ENCODE results near the gene TFF1.

The TFF1 gene

GRCh38 chr21:42361286-42361685, 5.0 kb downstream of the TFF1 start:
- no peak for DNase-seq (ENCODE audit: low spot score)

- no peak for DNase-seq (ENCODE audit: low spot score)
Observed at GRCh38 chr21:42360317-42360716, 6.0 kb downstream of the TFF1 start.

DNA sequence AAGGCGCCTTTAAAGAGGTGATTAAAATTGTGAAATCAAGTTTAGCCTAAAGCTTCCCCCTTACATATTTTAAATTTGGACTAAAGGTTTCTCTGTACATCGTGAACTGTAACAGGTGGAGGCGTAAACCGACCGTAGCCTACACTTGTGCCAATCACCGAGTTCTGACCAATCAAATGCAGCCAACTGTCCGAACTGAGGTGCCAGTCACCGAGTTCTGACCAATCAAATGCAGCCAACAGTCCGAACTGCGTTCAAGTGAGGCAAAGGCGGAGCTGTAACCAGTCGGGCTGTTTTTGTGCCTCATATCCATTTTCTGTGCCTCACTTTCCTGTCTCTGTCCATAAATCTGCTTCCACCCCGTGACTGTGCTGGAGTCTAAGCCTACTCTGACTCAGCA, 7.4 kb downstream of the TFF1 start:
- DNase-seq (ENCODE audit: low spot score), result no peak

GRCh38 chr21:42358261-42358660, 8.1 kb downstream of the TFF1 start:
- DNase-seq (ENCODE audit: low spot score), result no peak

GRCh38 chr21:42357307-42357706, 9.0 kb downstream of the TFF1 start:
- DNase-seq (ENCODE audit: low spot score), result no peak

DNA sequence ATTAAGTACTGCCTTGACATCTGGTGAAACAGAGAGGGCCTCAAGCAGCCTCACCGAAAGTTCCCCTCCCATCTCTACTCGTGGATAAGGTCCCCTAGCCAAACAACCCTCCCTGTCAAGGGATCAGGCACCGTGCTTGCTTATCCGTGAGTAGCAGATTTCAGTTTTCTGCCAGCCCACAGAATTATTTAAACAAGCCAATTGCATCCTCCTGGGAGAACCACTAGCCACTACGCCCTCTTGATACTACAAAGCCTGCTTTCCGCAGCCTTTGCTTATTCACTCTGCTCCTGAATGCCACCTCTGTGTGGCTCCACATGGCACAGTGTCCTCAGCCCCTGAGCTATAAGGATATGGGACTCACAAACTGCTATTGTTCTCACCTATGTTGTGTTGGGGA, 9.7 kb downstream of the TFF1 start:
- no peak for DNase-seq (ENCODE audit: low spot score)

GRCh38 chr21:42356046-42356445, 10.3 kb downstream of the TFF1 start:
- DNase-seq (ENCODE audit: low spot score), result no peak

GRCh38 chr21:42353623-42354022, 12.7 kb downstream of the TFF1 start:
- DNase-seq (ENCODE audit: low spot score), result no peak

GRCh38 chr21:42352441-42353095, 13.8 kb downstream of the TFF1 start:
- no peak for DNase-seq (ENCODE audit: low spot score)

GRCh38 chr21:42351626-42352440, 14.5 kb downstream of the TFF1 start:
- no peak for DNase-seq (ENCODE audit: low spot score)

DNA sequence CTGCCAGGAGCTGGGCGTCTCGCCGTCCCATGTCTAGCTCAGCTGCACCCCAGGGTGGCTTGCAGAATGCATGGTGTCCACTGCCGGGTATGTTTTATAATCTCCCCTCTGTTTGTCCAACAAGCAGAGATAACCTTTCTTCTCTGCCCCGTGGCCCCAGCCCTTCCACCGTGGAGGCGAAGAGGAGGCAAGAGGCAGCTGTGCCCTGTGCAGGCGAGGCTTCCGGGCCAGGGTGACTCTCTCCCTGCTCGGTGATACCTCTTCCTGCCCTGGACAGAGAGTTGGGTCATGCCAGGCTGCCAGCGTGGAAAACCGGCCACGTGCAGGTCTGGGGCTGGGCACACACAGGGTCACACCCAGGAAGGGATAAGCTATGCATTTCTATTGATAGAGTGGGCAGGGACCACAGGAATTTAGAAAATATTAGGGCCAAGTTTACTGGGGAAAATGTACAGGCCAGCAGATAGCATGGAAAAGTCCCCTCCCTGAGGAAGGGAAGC, 15.4 kb downstream of the TFF1 start, which contains the start of gene TFF2:
Gene TFF2, minus strand, starts transcription at position 68 of the 500 bp plus-strand sequence. Its CDS starts 37 bp downstream, at position 31.
- DNase-seq (ENCODE audit: low spot score), result no peak

DNA sequence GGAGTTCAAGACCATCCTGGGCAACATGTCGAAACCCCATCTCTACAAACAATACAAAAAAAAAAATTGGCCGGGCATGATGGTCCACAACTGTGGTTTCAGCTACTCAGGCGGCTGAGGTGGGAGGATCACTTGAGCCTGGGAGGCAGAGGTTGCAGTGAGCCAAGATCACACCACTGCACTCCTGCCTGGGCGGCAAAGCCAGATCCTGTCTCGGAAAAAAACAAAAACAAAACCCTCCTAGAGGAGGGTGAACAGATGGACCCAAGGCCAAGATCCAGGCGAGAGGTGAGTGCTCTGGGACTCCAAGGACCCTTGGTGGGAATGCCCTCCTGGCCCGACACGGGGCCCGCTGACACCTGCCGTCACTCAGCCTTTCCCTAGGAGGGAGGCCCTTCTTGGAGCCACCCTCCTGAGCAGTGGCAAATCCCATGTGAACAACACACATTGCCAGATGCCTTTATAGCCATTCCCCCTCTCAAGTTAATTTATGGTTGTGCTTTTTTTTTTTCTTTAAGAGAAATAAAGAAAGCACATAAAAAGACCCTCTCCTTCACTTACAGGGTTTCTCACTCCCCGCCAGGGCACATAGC, 15.9 kb downstream of the TFF1 start:
- no peak for DNase-seq (ENCODE audit: low spot score)

DNA sequence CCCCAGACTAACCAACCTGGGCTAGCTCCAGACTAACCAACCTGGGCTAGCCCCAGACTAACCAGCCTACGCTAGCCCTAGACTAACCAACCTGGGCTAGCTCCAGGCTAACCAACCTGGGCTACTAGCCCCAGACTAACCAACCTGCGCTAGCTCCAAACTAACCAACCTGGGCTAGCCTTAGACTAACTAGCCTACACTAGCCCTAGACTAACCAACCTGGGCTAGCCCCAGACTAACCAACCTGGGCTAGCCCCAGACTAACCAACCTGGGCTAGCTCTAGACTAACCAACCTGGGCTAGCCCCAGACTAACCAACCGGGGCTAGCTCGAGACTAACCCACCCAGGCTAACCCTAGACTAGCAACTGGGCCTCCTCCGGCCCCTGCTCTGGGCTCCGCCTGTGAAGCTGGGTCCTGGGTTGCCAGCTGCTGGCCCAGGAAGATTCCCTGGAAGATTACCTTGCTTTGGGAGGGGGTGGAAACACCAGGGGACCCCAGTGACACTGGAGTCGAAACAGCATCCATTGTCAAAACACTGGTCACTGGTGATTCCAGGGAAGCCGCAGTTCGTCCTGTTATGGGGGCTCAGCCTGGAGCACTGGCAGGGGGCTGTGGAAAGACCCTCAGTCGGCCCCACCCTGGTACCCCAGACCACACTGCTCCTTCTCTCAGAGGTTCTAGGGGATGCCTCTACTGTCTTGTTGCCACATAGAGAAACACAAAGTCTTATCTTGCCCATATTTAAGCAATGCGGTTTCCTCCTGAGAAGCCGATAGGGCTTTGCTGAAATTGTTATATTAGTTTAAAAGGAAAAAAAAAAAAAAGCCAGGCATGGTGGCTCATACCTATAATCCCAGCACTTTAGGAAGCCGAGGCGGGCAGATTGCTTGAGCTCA, 16.7 kb downstream of the TFF1 start:
- DNase-seq (ENCODE audit: low spot score), result no peak

DNA sequence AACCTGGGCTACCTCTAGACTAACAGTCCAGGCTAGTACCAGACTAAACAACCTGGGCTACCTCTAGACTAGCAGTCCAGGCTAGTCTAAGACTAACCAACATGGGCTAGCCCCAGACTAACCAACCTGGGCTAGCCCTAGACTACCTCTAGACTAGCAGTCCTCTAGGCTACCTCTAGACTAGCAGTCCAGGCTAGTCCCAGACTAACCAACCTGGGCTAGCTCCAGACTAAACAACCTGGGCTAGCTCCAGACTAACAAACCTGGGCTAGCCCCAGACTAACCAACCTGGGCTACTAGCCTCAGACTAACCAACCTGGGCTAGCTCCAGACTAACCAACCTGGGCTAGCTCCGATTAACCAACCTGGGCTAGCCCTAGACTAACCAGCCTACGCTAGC, 17.6 kb downstream of the TFF1 start:
- no peak for DNase-seq (ENCODE audit: low spot score)

DNA sequence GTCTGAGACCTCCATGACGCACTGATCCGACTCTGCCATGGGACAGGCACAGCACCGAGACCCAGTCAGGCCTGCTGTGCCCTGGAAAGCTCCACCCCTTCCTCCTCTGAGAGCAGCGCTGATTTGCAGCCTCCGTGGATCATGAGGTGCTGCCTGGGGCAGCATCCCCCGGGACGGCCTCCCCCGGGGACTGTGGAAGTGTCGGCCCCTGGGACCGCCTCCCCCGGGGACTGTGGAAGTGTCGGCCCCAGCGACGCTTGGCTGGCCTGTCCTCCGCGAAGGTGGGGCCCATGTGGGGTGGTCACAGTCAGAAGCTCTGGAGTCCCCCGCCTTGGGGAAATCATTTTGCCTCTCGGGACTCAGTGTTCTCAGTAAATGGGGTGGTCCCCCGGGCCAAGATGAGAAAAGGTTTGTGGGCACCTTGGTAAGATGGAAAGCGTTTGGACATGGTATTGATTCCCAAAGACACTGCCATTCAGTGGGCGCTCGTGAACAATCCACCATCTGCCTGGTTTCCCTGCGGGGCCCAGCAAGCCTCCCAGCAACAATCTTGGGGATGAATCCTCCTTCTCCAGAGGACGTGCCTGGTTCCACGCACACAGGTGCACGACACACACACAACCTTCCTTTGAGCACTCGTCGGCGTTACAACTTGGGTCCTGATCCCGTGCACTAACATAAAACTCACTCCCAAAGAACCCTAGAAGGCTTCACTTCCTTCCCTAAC, 18.6 kb downstream of the TFF1 start:
- DNase-seq (ENCODE audit: low spot score), result no peak

DNA sequence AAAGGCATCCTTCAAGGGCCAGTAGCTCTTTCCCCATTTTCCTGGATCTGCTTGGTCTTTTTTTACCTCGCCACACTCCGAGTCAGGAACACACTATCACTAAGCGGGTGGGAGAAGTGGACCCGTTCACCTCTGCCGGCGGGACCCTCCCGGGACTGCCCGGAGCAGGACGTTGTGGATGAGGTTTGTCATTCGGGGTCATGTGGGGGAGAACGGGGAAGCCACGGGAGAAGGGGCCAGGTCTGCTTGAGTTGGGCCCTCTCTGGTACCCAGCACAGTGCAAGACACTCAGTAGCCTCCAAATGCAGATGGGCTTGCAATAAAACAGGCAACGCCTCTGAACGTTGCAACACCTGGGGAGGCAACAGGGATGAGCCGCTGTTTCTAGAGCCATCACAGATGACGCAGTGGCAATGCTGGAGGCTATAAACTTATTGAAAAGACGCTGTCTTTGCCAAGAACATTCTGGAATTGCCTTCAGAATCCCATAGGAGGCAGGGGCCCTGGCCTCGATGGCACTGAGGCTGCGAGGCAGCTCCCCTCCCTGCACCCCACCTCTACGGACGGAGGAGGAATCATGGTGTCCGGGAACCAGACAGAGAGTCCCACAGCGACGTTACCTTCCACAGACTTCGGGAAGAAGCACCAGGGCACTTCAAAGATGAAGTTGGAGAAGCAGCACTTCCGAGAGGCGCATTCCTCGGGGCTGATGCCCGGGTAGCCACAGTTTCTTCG, 19.3 kb downstream of the TFF1 start:
- DNase-seq (ENCODE audit: low spot score), result no peak

DNA sequence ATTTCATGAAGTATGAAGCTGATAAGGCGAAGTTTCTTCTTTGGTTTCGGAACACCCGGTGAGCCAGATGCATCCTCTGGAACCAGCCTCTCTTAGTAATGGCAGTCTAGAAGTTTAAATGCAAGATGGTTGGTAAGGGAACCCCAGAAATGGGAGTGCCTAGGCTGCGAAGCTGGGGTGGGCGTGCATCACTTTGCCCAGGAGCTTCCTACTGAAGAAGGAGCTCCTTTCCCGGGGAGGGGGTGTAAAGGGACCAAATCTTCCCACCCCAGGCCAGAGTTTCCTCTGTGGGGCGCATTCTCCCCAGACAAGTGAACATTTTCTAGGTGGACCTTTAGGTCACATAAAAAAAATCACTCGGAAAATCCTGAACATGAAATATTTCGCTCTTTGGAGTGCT, 19.9 kb downstream of the TFF1 start:
- DNase-seq (ENCODE audit: low spot score), result peak; percentile 2

DNA sequence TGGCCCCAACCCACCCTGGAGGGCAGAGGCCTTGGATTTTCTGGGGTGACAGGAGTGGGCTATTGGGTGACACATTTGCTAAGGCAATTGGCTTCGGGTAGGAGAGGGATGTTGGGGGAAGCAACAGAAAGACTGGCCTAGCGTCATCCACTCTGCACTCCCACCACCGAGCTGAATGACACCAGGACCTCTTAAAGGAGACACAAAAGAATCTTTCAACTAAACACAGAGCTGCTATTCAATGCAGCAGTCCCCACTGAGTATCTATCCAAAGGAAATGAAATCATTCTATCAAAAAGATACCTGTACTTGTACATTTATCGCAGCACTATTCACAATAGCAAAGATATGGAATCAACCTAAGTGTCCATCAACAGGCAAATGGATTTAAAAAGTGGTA, 21.7 kb downstream of the TFF1 start:
- no peak for DNase-seq (ENCODE audit: low spot score)

DNA sequence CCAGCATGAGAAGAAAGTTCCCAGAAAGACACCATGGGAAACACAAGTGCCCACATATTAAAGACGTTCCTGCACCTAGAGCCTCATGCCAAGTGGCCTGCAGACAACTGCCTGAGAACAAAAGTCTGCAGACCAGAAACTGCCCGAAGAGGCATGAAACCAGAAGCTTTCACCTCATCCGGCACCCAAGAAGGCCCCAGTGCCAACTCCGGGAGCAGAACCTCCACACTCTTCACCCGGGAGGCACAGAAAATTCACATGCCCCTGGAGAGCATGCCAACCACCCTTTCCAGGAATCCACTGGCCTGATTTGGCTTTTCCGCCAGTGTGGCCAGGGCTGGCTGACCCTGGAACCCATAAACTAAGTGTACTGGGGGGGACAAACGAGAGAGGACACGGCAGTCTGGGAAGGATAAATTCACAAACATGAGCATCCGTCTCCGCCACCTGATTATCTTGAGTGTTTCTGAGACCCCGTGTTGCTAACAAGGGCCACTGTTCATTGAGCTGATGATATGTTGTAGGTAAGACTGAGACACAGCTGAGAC, 22.3 kb downstream of the TFF1 start:
- no peak for DNase-seq (ENCODE audit: low spot score)

- DNase-seq (ENCODE audit: low spot score), result no peak
Observed at GRCh38 chr21:42343556-42343955, 22.8 kb downstream of the TFF1 start.
